ENCODE results near the gene KCTD2.

KCTD2 gene

DNA sequence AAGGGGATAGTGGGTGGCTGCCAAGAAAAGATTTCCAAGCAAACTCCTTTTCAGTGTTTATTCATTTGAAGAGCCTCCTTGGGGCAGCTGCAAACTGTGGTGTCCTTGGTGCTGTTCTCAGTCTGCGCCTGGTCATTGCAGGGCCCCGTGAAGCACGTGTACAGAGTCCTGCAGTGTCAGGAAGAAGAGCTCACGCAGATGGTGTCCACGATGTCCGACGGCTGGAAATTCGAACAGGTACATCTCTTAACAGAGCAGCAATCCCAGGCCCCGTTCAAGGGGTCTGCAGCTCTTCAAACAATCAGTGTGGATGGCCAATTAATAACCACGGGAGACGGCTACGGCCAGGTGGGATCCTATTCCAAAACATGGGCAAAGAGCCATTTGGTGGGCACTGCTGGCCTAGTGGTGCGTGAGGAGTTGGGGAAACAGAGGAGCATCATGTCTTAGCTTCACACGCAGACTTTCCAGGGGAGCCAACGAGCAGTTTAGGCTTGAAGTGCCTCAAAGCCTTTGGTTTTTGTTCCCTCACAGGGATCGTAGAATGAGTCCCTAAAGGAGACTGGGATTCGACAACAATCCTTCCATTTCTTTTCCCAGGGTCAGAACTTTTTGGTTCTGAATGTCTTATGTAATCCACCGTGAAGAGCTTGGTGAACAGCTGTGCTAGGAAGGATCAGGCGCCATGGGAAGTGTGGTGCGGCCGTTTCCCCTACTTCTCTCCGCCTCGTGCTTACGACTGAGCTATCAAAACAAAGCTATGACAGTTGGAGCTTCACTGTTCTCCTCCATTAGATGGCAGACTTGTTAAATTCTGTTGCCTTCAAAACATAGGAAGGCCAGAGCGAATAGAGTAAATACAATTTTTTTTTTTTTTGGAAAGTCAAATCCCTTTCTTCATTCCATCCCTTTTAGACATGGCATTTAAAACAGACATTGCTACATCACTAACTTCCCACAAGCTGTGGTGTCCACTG, 12.6 kb downstream of the KCTD2 start:
- peak; percentile 82 for FAIRE-seq
- TF ChIP-seq, protein P1, sequence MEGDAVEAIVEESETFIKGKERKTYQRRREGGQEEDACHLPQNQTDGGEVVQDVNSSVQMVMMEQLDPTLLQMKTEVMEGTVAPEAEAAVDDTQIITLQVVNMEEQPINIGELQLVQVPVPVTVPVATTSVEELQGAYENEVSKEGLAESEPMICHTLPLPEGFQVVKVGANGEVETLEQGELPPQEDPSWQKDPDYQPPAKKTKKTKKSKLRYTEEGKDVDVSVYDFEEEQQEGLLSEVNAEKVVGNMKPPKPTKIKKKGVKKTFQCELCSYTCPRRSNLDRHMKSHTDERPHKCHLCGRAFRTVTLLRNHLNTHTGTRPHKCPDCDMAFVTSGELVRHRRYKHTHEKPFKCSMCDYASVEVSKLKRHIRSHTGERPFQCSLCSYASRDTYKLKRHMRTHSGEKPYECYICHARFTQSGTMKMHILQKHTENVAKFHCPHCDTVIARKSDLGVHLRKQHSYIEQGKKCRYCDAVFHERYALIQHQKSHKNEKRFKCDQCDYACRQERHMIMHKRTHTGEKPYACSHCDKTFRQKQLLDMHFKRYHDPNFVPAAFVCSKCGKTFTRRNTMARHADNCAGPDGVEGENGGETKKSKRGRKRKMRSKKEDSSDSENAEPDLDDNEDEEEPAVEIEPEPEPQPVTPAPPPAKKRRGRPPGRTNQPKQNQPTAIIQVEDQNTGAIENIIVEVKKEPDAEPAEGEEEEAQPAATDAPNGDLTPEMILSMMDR (IDR thresholded peaks at IDR 0.05; ENCODE audit: insufficient read depth, missing control alignments): peak; percentile 81
- DNase-seq (ENCODE audit: insufficient read length, low spot score): no peak

DNA sequence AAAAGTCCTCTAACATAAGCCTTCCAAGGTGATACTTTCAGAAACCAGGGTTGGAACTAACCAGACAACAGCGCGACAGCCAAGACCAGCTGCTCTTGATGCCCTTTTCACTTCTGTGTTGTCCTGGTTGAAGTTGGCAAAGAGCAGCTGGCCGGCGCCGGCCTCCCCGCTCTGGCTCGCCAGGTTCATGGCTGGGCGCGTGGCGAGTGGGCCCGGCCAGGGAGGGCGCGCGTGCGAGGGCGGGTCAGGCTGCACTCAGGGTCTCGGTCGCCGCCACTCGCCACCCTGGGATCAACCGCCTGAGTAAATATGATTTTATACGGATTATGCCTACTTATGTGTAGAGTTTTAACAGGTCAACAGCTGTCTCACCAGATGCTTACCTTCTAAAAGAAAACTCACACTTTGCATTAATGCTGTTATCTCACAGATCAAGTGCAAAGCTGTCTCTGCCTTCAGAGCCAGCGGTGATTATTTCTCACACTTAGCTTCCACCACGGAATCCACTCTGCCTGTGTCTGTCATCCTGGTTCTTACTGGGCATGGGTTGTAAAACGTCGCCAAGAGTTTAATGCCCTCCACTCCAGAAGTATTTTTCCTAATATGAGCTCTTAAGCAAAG, 13.5 kb downstream of the KCTD2 start:
- FAIRE-seq (peak; percentile 86), DNase-seq (ENCODE audit: insufficient read length, low spot score) (peak; percentile 88)
- TF ChIP-seq, protein P1 (IDR thresholded peaks at IDR 0.05; ENCODE audit: insufficient read depth, missing control alignments): no peak

DNA sequence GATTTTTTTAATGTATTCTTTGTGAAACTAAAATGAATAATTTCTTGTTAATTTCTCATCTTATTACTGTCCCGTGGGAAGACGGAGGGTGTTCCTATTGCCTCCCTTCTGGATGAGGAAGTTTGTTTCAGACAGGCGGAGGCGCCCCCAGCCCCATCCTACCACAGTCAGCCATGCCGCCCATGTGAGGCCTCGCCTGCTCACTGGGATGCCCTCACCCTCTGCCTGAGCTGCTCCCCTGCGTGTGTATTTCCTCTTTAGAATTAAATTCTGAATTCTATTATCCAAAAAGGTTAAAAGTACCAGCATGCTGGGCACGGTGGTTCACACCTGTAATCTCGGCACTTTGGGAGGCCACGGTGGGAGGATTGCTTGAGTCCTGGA, 14.0 kb downstream of the KCTD2 start:
- FAIRE-seq (no peak), DNase-seq (ENCODE audit: insufficient read length, low spot score) (no peak)
- TF ChIP-seq, protein P1 (IDR thresholded peaks at IDR 0.05; ENCODE audit: insufficient read depth, missing control alignments): no peak

DNA sequence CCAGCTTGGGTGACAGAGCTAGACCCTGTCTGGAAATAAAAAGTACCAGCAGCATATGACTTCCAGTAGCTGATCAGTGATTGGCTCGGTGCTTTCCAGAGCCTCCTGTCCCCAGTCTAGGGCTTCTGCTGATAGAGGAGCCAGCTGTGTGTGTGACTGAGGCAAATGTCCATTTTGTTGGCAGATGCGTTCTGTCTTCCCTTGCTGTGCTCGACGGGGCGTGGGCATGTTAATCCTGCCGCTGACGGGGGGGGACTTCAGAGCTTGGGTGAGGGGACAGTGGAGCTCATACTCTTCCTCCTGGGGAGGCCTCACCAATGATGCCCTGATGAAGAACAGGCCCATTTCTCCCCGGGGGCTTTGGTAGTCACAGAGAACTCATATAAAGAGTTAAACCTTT, 14.6 kb downstream of the KCTD2 start:
- DNase-seq (ENCODE audit: insufficient read length, low spot score) (no peak), FAIRE-seq (no peak)
- TF ChIP-seq, protein P1 (IDR thresholded peaks at IDR 0.05; ENCODE audit: insufficient read depth, missing control alignments): no peak

DNA sequence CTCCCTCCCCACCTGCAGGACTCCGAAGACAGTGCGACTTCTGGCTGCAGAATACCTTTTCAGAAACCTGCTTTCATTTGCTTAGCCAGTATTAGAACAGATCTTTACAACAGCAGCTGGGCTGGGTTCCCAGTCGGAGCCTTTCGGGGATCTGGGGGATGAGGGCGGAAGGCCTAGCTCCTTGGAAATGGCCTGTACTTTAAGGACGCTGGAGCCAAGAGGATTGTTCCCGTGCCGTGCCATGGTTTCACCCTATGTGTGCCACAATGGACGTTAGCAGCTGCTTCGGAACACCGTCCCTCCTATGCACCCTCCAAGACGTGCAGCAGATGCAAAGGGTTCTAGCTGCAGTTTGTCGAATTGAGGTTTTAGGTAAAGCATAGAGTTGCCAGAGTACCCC, 16.2 kb downstream of the KCTD2 start:
- TF ChIP-seq, protein P1 (IDR thresholded peaks at IDR 0.05; ENCODE audit: insufficient read depth, missing control alignments): no peak
- no peak for FAIRE-seq
- no peak for DNase-seq (ENCODE audit: insufficient read length, low spot score)

DNA sequence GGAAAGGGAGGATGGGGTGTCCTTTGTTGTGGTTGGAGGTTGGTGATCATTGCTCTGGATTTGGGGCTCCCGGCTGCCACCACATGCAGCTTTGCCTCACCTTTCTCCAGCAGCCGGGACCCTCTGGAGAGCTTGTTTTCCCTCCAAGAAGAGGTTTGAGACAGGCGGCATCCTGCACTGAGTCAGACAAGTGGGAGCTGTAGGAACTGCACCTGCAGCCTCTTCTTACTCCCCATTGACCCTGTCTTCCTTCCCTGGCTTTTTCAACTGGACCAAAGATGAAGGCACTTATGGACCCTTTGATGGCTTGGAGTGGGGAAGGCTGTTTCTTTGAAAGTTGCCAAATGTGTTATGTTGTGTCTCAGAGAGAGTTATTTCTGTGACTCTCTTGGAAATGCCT, 16.6 kb downstream of the KCTD2 start:
- TF ChIP-seq, protein P1 (IDR thresholded peaks at IDR 0.05; ENCODE audit: insufficient read depth, missing control alignments): no peak
- no peak for DNase-seq (ENCODE audit: insufficient read length, low spot score)
- FAIRE-seq: no peak

DNA sequence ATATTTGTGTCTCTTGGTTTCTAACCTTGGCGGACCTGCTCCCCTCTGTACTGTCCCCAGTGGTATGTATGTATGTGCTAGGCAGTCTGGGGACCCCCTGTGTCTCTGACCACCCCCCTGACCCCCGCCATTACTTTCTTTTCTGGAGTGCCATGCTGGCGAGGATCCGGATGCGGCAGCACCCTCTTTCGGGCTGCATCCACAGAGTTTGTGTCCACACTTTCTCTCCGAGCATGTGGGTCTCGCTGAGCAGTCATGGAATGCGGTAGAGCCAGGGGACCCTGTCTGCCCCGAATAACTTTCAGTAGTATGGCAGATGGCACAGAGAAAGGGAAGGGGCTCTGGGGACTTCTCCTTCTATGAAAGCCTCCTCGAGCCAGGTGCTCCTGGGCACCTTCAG, 17.0 kb downstream of the KCTD2 start:
- FAIRE-seq (no peak), DNase-seq (ENCODE audit: insufficient read length, low spot score) (no peak)
- TF ChIP-seq, protein P1 (IDR thresholded peaks at IDR 0.05; ENCODE audit: insufficient read depth, missing control alignments): no peak

All from D721Med (cell line).